SK-N-MC (cell line): Measurements from ENCODE around the gene MATN4.

Experiments used
- DNase-seq: peaks from one replicate; pipeline ENCODE4 v3.0.0-alpha.2; 2011; ENCODE audit warnings: low read depth, low spot score
- H3K27ac ChIP-seq: fragments of 200-600 bp; sonication (generic); 2 replicates; pipeline ENCODE4 v1.5.1; 2016; ENCODE audit warnings: mixed run types
- H3K36me3 ChIP-seq: fragments of 200-600 bp; sonication (generic); 2 replicates; pipeline ENCODE4 v1.6.1; 2017; ENCODE audit warnings: antibody characterized with exemption, low read length, mixed read lengths; ENCODE audit not compliant: insufficient read depth
- H3K4me3 ChIP-seq: fragments of 200-600 bp; sonication (generic); 2 replicates; pipeline ENCODE4 v1.5.1; 2016
- H3K9ac ChIP-seq: fragments of 200-600 bp; sonication (generic); 2 replicates; pipeline ENCODE4 v1.8.0; 2017; ENCODE audit warnings: mixed run types, mixed read lengths; ENCODE audit not compliant: insufficient read length
- H3K9me3 ChIP-seq: fragments of 200-600 bp; sonication (generic); 2 replicates; pipeline ENCODE4 v1.6.1; 2017; ENCODE audit warnings: low read depth, mild to moderate bottlenecking, antibody characterized with exemption, low read length, moderate library complexity, mixed read lengths
- EZH2 ChIP-seq: fragments of 200-600 bp; sonication (generic); IDR thresholded peaks from one replicate; pipeline ENCODE4 v1.6.1; 2017; ENCODE audit warnings: antibody characterized with exemption
- FOXP2 ChIP-seq: optimal IDR thresholded peaks from 2 replicates; pipeline ENCODE3; 2011; ENCODE audit warnings: mild to moderate bottlenecking, moderate library complexity; ENCODE audit not compliant: insufficient read depth; ENCODE audit errors: extremely low read length, control extremely low read depth
- POLR2AphosphoS5 ChIP-seq: IDR thresholded peaks from 2 replicates; pipeline ENCODE4 v1.6.1; 2012; ENCODE audit warnings: mild to moderate bottlenecking, low read depth, low read length, borderline replicate concordance

MATN4 gene

GRCh38 chr20:45336530-45337366 is 28.6 kb upstream of the MATN4 start:
- no peak for DNase-seq
- no peak for TF ChIP-seq FOXP2
- TF ChIP-seq EZH2: no peak
- no peak for TF ChIP-seq POLR2AphosphoS5
- no peak overlapping the region for H3K4me3 ChIP-seq
- no peaks in the 10 kb centered on the region for H3K9me3 ChIP-seq
- no peak overlapping the region for H3K27ac ChIP-seq
- no peaks in the 10 kb centered on the region; the same call in 1 of the 2 replicates for H3K36me3 ChIP-seq
- H3K9ac ChIP-seq: no peak overlapping the region

DNA sequence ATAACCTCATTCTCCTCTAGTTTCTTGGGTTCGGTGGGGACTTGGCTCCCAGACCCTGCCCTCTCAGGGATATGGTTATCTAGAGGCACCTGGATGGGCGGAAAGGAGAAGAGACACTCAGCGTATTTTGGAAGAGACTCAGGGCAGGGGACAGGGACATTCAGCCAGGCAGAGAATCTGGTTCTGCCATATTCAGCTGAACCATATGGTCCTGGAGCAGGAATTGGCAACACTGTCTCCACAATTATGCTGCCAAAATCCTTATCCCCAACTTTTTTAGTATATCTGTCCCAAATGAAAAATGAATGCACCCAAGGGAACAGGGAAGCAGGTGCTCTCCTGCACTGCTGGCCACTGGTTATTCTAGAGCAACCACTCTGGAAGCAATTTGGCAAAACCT is 22.4 kb upstream of the MATN4 start:
- TF ChIP-seq FOXP2: no peak
- no peak for TF ChIP-seq EZH2
- TF ChIP-seq POLR2AphosphoS5: no peak
- no peaks in the 10 kb centered on the region for H3K9me3 ChIP-seq
- no peak overlapping the region for H3K4me3 ChIP-seq
- no peak for DNase-seq
- no peak overlapping the region for H3K27ac ChIP-seq
- no peak overlapping the region for H3K9ac ChIP-seq
- peaks cover 14% of the 10 kb centered on the region; the same call in 1 of the 2 replicates for H3K36me3 ChIP-seq

- Histone ChIP-seq H3K4me3 (no peak overlapping the region), H3K27ac (no peak overlapping the region), H3K36me3 (peaks cover 14% of the 10 kb centered on the region; the same call in 1 of the 2 replicates), H3K9me3 (no peaks in the 10 kb centered on the region), H3K9ac (no peak overlapping the region)
- DNase-seq: no peak
- TF ChIP-seq FOXP2: no peak
- TF ChIP-seq POLR2AphosphoS5: no peak
- no peak for TF ChIP-seq EZH2
Observed at GRCh38 chr20:45329497-45330319, 21.6 kb upstream of the MATN4 start.

GRCh38 chr20:45328451-45328850 is 20.4 kb upstream of the MATN4 start:
- Histone ChIP-seq H3K27ac (no peak overlapping the region), H3K9ac (no peak overlapping the region), H3K9me3 (no peaks in the 10 kb centered on the region), H3K4me3 (no peak overlapping the region), H3K36me3 (peaks cover 14% of the 10 kb centered on the region; the same call in 1 of the 2 replicates)
- DNase-seq: no peak
- TF ChIP-seq EZH2 (no peak), POLR2AphosphoS5 (no peak), FOXP2 (no peak)

GRCh38 chr20:45325371-45325770 is 17.3 kb upstream of the MATN4 start:
- H3K27ac ChIP-seq: no peak overlapping the region
- no peak overlapping the region for H3K9ac ChIP-seq
- no peak overlapping the region for H3K4me3 ChIP-seq
- no peak for TF ChIP-seq FOXP2
- no peak for TF ChIP-seq EZH2
- TF ChIP-seq POLR2AphosphoS5: no peak
- H3K9me3 ChIP-seq: no peaks in the 10 kb centered on the region
- DNase-seq: no peak
- H3K36me3 ChIP-seq: peaks cover 10% of the 10 kb centered on the region; the same call in 1 of the 2 replicates

DNA sequence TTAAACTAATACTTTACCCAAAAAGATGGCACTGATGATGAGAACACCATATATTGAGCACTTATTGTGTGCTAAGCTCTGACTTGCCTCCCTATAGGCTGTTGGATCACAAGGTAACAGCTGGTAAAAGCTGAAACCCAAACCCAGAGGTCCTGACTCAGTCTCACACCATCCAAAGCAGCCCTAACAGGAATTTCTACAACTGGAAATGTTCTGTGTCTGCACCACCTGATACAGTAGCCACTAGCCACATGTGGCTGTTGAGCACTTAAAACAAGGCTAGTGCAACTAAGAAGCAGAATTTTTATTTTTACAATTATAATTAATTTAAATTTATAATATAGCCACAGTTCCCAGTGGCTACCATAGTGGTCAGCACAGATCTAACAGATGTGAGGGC is 15.6 kb upstream of the MATN4 start:
- no peak overlapping the region for H3K9ac ChIP-seq
- no peak overlapping the region for H3K27ac ChIP-seq
- TF ChIP-seq POLR2AphosphoS5: no peak

DNA sequence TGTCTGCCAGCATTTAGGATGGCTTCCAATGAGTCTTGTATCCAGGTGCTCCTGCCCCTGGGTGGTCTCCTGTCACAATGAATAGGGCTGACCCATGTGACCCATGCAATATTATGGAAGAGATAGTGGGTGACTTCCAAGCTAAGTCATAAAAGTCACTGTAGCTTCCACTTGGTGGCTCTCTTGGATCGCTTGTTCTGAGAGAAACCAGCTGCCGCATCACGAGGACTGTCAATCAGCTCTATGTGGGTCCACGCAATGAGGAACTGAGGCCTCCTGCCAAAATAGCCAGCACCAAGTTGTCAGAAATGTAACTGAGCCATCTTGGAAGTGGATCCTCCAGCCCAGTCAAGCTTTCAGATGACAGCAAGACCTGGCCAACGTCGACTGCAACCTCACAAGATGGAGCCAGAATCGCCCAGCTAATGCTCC is 14.9 kb upstream of the MATN4 start:
- no peaks in the 10 kb centered on the region for H3K9me3 ChIP-seq
- H3K4me3 ChIP-seq: no peak overlapping the region
- no peak overlapping the region for H3K9ac ChIP-seq
- no peak overlapping the region for H3K27ac ChIP-seq
- no peaks in the 10 kb centered on the region; the same call in 1 of the 2 replicates for H3K36me3 ChIP-seq
- no peak for DNase-seq
- TF ChIP-seq EZH2 (no peak), FOXP2 (no peak), POLR2AphosphoS5 (no peak)

More for the DNA sequence above, 15.6 kb upstream of the MATN4 start:
- peaks cover 1% of the 10 kb centered on the region; the same call in 1 of the 2 replicates for H3K36me3 ChIP-seq
- no peaks in the 10 kb centered on the region for H3K9me3 ChIP-seq
- no peak overlapping the region for H3K4me3 ChIP-seq
- DNase-seq: no peak

DNA sequence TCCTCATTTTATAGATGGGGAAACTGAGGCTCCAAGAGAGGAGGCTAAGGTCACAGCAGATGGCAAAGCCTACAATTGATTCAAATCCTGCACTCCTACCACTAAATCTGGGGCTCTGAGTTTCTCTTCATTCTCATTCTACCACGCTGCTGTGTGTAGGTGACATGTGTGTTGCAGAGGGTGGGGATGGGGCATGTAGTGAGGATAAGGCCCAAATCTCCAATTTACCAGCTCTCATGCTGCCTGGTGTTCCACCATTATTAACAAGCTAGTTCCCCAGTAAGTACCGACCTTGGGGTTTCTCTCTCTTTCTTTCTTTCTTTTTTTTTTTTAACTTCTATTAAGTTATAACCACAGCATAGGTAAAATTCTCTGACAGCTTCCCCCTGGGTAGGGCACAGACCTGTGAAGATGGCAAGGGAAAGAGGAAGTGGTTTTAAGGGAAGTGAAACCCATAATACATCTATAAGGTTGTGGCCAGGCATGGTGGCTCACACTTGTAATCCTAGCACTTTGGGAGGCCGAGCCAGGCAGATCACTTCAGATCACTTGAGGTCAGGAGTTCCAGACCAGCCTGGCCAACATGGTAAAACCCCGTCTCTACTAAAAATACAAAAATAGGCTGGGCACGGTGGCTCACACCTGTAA is 13.0 kb upstream of the MATN4 start:
- H3K36me3 ChIP-seq: no peaks in the 10 kb centered on the region
- no peak overlapping the region for H3K4me3 ChIP-seq
- no peaks in the 10 kb centered on the region for H3K9me3 ChIP-seq
- no peak for DNase-seq
- H3K9ac ChIP-seq: no peak overlapping the region
- no peak for TF ChIP-seq POLR2AphosphoS5
- TF ChIP-seq EZH2: no peak
- no peak for TF ChIP-seq FOXP2
- no peak overlapping the region for H3K27ac ChIP-seq
